Measurements from ENCODE around the gene DEPDC7. TPM values are rescaled to one million over a fixed set of nuclear protein-coding genes. Genes with fewer than 3 reads are reported as not detected.

Gene DEPDC7
- total and polyA plus RNA-seq, 2 of the 13 experiments (the other 11 are each of a cell fraction or from before 2014, with no cell fraction given) = 17.3 to 33.3 TPM

GRCh38 chr11:33039274-33040032 lies 23.8 kb downstream of the DEPDC7 start, which contains the start of gene TCP11L1 (continued):
- TF ChIP-seq ZNF609 (CRISPR knock-in tag; IDR thresholded peaks at IDR 0.05; ENCODE audit: borderline replicate concordance) (no peak; the same call in 1 of the 2 replicates), GTF2F1 (IDR thresholded peaks at IDR 0.05; ENCODE audit: low read length) (no peak), U2AF2 (IDR thresholded peaks at IDR 0.05; ENCODE audit: low read depth, low read length) (peak; percentile 51; the same call in 1 of the 2 replicates), ZNF34 (CRISPR knock-in tag; IDR thresholded peaks at IDR 0.05; ENCODE audit: borderline replicate concordance) (no peak), ZNF891 (CRISPR knock-in tag; IDR thresholded peaks at IDR 0.05) (peak; percentile 64; the same call in 1 of the 2 replicates), SIX1 (CRISPR knock-in tag; IDR thresholded peaks at IDR 0.05; ENCODE audit: borderline replicate concordance) (no peak), MYNN (CRISPR knock-in tag; IDR thresholded peaks at IDR 0.05; ENCODE audit: low read depth) (no peak; the same call in 1 of the 2 replicates), SMC3 (IDR thresholded peaks at IDR 0.05; ENCODE audit: low read length) (no peak), CREB3 (CRISPR knock-in tag; IDR thresholded peaks at IDR 0.05) (no peak), THAP7 (CRISPR knock-in tag; IDR thresholded peaks at IDR 0.05) (no peak), ZNF7 (CRISPR knock-in tag; IDR thresholded peaks at IDR 0.05) (no peak), SKIL (CRISPR knock-in tag; IDR thresholded peaks at IDR 0.05; ENCODE audit: borderline replicate concordance) (0 out of 2 replicates have a peak, but pooled peaks have one; percentile 28), ASH2L (IDR thresholded peaks at IDR 0.05; ENCODE audit: insufficient read length, low read depth, low read length) (peak; percentile 77), ZNF501 (CRISPR knock-in tag; IDR thresholded peaks at IDR 0.05) (0 out of 2 replicates have a peak, but pooled peaks have one; percentile 87), ZNF44 (CRISPR knock-in tag; IDR thresholded peaks at IDR 0.05) (no peak), ZNF766 (CRISPR knock-in tag; IDR thresholded peaks at IDR 0.05; ENCODE audit: borderline replicate concordance) (no peak; the same call in 1 of the 2 replicates), HIVEP1 (CRISPR knock-in tag; IDR thresholded peaks at IDR 0.05) (no peak; the same call in 1 of the 2 replicates), ZNF343 (CRISPR knock-in tag; IDR thresholded peaks at IDR 0.05) (no peak), ZNF780A (CRISPR knock-in tag; IDR thresholded peaks at IDR 0.05) (no peak)
